HG03378 (cell line): Measurements from ENCODE around the gene PPARGC1A.

Experiments
- ATAC-seq: cut with Tn5 transposase; IDR thresholded peaks from one replicate; pipeline ENCODE4 v1.9.1; 2021; ENCODE audit warnings: mild to moderate bottlenecking, moderate library complexity; ENCODE audit not compliant: unreplicated experiment

Gene PPARGC1A

DNA sequence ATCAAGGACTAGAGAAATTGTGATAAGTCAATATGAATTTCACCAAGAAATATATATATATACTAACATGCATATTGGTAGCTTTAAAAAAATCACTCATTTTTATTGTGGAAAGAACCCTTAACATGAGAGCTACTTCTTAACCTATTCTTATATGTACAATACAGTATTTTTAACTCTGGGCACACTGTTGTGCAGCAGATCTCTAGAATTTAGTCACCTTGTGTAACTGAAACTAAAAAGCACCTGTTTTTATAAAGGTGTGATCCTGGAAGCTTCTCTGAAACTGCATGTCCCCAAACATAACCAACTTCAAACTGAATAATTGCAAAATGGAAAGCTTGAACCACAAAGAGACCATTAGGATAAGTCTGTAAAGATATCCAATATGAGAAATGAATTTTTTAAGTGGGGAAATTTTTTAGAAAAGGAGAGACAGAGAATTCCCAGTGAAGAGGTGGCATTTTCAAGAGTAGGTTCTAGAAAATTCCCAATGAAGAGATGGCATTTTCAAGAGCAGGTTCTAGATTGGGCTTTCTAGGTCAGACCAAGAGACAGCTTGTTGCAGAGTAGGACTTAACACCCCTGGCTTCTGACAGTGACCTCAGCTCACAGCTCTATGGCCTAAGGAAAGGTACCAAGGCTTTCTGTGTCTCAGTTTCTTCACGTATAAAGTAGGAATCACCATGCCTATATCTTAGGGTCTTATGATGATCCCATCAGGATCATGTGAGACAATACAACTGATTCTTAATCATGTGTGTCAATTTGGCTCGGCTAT, 22.0 kb upstream of the PPARGC1A start:
- peak; percentile 60 for ATAC-seq

DNA sequence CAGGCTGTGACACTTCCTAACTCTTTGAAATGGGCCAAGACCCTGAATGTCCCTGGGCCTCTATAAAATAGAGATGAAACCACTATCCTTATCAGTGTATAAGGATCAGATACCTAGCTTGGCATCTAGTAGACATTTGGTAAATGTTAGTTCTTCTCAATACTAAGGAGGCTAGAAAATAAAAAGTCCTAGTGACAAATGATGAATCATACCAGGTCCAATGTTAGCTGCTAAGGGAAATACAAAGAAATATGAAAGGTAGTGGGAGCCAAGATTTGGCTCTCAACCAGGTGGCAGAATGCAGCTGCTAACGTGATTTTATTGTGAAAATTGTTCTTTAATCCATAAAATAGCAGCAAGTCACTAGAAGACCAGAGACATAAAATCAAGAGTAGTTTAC, 19.8 kb upstream of the PPARGC1A start:
- no peak for ATAC-seq

DNA sequence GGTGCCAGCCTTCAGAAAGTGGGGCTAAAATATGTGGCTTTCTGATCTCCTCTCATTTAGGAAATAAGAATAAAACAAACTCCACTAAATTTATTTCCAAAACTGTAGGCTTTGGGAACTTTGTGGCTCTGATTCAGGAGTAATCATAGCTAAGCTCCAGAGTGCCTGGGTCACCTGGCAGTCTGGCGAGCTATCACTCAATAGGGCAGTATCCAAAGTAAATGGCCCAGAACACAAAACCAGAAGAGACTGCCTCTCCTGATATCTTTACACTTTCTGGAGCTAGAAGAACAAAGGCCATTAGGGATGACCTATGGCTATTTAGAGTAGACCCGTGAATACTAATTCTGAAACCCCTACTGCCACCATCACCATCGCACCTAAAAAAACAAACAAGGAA, 17.0 kb upstream of the PPARGC1A start:
- ATAC-seq, result no peak

DNA sequence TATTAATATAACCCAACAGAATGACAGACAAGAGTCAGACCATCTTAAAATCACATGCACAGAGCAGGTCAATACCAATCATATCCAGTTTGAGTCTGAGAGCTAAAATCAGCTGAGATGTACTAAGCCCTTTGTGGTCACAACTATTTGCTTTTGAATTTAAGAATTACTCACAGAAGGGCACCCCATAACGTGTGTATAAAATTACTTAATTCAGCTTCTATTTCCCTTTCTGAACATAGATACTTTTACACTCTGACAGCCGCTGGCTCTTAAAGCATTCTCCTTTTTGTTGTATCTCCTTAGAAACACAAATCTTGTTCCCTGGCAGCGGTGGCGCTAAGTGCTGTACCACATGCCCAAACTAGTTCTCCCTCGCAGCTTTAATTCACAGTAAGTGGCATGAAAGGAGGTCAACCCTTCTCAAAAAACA, 14.8 kb upstream of the PPARGC1A start:
- no peak for ATAC-seq

DNA sequence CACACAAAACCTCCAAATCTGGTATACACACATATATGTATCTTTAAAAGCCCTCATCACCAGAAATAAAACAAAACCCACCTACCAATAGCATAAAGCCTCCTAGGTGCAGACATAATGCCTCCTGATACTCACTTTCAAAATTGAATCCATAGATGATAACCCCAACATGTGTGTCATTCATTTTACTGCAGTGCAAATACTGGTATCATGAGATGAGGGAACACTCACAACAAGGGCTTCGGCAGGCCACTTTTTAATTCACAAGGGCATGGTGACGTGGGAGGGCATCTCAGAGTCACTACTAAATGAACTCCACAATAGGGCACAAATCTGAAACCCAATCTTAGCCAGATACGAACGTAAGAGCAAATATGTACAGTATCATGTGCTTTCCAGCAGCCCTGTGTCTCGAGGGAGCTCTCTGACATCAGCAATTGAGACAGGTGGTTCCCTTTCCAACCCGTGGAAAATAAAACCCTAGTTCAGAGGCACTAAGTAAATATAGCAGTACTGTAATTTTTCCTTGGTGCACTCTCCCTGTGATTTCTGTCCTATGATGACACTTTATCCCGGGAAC, 14.1 kb upstream of the PPARGC1A start:
- ATAC-seq, result no peak

DNA sequence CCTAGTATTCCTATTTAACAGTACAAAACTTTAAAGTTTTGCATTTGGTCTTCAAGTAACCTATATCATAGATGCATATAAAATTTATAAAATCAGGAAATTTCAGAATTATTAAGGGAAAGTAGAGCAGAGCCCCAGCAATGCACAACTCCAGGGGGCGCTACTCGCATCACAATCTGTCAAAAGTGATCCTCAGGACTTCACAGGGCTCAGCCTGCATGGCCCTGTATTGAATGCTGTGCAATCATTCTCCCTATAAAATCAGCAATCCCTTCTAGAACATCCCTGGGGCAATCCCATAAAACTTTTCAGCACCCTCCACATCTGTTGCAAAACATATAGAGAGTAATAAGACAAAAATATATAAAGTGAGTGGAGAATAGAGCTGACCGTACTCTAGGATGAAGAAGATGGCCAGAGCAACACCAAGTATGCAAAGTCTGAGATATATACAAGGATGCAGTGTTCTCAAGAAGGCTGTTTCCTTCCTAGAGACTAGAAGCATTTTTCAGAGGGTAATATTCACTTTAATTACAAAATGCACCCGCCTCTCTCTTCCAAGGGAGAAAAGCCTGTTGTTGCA, 12.5 kb upstream of the PPARGC1A start:
- no peak for ATAC-seq

DNA sequence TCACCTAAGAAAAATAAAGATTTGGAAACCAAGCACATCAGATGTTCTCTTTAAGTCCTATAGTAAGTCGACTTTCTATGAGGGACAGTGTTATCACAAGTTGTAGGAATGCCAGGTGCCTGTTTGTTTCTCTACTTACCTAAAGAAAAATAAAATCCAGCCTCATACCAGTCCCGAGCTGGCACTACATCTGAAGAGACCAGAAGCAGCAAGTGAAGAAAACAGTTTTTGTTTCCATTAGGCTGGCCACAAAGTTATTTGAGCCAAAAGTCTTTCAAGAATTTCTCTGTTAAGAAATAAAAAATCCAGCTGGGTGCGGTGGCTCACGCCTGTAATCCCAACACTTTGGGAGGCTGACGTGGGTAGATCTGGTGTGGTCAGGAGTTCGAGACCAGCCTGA, 10.8 kb upstream of the PPARGC1A start:
- no peak for ATAC-seq

DNA sequence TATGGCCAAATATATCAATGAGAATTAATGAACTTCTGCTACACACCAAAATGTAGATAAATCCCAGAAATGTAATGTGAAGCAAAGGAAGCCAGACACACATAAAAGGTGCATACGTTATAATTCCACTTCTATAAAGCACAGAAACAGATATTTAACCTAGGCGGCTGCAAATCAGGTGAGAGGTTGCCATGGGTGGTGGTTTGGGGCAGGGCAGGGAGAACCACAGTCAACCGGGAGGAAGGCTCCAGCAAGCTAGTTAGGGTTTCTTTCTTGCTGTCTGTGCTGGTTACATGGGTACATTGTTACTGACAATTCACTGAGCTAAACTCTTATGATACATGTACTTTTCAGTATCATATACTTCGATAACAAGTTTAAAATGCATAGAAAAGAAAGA, 9.7 kb upstream of the PPARGC1A start:
- no peak for ATAC-seq

DNA sequence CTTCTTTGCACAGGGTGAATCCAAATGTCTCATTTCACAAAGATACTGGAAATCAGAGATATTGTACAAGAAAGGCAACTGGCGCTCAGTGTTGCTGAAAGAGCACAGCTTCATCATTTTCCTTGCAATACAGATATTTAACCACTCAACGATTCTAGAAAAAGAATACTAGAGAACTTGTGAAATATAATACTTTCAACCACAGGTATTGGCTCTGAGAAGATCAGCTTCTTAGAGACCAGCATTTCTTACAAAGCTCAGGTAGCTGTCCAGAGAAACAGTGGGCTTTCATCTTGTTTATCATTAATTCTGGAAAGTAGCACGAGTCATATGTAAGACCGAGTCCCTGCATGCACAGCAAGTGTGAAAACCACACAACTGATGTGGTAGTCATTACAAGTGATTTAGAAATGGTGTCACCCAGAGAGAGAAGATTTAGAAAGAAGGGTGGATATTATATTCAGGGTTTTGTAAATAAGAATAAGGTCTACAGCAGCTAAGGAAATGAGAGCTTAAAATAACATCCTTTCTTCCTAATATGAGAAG, 7.8 kb upstream of the PPARGC1A start:
- ATAC-seq, result no peak

DNA sequence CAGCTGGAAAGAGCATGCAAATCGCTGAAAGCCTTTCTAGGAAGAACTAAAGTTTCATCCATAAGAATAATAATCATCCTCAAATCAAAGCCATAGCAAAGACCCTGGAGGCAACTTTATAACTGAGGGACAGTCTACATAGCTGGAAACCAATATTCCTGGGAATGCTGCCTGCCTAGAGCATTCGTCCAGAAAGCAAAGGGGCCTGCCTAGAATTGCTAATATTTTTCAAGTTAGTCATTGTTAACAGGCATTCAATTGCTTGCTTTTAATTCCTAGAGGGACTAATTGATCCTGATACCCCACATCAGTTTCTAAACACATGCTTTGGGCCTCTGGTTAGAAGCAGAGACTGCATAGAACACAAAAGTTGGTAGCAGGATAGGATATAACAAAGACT, 4.2 kb upstream of the PPARGC1A start:
- no peak for ATAC-seq

DNA sequence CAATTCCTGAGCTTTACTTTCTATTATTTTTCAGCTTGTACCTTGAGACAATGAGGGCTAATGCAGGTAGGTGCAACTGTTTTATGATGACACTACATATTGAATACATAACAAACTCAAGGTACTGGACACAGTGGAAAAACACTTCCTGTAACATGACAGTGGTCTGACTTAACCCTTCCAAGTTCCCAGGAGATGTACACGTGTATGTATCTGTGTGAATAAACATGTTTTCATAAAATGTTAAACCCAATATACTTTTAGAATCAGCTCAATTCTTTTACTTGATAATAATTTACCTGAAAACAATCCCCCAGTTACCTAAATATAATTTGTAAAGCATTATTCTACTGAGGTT, 1.2 kb upstream of the PPARGC1A start:
- ATAC-seq, result no peak

DNA sequence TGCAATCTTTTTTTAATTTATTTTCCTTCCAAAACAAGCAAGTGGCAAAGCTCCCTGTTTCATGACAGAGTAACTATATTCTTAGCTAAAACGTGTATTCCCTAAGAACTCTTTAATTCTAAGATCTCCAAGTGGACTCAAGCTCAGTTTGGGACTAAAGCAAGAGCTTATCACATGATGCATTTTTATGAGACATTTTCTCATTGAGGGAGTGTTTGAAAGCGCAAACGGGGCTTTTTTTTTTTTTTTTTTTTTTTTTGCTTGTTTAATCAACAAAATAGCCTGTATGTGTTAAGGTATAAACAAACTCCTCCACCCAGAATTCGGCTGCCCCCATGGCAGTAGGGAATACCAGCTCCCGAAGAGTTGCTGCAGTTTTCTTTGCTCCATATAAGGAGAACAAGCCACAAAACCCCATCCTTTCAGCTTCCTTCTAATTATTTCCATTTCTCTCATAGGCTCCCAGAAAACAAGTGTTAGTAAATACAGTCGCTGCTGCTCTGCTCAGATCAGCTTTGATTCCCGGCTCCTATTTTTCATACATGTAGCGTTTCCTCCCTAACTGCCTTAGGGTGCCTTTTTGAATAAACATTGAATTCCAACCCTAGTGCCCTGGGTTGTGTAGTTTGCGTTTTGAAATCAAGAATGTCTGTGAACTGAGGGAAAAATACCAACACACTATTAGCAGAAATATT, 669 bp upstream of the PPARGC1A start:
- ATAC-seq, result no peak

DNA sequence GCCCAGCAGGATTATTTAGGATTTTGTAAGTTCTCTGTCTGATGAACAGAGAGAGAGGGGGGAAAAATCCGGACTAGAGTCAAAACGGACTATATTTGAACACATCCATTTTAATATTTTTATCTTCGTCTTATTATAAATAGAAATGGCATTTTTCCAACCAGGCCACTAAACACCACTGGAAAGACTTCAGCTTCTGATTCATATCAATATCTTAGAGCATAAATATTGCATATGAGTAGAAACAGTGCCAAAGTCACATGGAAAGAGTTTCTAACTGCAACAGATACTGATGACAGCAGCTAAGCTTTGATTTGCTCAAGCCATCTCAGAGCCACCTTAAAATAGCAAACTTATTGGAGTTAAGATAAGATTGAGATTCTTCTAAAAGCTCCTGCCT, 456 bp downstream of the PPARGC1A start:
- ATAC-seq, result no peak

DNA sequence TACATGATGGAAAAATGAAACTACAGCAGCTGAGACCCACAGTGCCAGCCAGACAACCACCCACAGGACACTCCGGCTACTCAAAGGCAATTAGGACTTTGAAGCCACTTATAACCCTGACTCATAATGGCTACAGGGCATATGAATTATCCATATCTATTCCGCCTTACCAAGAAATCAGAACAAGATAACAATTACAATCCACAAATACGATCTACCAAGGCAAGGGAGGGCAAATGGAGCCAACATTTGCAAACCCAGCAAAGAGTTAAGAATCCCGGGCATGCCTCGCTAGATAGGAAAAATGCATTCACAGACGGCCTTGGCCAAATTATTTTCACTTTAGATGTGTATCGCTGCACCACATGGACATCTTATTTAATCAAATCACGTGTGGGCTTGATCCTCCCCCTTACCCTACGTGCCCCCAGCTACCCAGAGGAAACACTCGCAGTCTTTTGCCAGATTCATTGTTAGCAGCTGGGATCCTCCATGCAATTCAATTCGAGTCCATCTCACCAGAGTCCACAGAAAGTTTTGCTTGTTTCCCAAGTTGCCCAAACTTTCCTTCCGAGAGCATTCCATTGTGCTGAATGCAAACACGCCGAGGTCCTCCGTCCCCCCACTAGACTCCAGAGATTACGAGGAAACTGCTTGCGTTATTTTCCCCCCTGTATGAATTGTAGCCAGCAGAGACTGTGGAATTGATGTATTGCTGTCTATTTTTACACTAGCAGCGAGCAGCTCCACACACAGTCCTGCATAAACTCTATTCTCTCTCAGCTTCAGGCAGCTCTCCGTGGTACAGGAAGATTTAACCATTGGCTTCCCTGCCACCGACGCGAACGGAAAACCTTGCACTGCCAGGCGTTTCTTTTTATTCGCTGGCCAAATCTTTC, 1.2 kb downstream of the PPARGC1A start:
- ATAC-seq, result no peak

DNA sequence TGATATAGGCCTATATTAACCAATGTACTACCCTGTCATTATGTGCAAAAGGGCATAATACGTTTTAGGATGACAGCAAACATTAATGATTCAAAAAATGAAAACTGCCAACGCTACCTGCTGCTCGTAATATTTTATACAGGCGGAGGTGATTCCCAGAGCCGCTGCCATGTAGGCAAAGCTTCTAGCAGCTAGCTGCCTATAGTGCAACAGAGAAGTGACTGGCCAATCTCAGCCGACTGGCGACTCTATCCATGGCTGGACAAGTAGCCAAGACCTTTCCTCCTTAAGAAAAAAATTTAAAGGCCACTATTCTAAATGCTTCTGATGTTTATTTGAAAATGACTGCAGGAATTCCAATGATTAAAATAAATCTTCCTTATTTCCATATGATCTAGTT, 1.9 kb downstream of the PPARGC1A start:
- no peak for ATAC-seq

DNA sequence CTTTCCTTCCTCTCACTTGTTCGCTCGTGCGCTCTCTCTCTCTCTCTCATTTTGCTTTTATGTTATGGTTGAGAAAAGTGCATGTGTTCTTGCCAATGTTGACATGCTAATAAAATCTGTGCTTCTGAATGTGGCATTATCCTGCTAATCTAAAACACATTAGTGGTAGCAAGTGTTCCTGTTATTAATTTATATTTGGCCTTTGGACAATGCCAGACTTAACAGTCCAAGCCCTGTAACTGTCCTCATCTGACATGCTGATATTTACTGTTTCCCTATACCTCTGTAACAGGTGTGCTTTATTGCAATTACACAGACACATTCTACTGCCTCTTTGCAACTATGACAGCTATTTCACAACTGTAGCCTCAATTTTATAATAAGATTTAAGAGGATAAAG, 2.7 kb downstream of the PPARGC1A start:
- no peak for ATAC-seq

DNA sequence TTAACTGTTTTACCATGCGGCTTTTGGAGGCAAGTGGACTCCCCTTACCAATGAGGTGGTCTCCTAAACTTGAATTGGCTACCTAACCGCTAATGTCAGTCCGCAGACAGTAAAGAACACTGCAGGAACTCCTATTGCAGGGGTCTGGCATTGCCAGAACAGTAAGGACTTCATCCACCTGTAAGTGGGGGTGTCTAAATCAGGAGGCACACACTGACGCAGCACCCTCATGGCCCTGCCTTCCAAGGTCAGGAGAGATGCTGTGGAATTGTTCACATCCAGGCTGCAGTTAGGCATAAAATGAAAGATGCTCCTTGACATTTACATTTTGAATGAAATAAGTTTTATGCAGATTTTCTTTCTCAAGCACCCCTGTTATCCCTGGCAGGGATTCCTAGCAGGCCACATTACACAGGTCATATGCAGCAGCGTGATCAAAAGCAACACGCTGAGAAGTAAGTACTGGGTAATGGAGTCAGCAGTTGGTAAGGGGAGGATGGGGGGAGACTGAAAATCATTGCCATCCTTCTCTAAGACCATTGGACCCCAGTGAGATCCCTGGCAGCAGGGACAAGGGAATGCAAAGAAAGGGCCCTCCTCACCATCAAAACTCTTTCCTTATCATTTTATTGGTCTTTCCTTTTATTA, 3.8 kb downstream of the PPARGC1A start:
- ATAC-seq, result no peak

DNA sequence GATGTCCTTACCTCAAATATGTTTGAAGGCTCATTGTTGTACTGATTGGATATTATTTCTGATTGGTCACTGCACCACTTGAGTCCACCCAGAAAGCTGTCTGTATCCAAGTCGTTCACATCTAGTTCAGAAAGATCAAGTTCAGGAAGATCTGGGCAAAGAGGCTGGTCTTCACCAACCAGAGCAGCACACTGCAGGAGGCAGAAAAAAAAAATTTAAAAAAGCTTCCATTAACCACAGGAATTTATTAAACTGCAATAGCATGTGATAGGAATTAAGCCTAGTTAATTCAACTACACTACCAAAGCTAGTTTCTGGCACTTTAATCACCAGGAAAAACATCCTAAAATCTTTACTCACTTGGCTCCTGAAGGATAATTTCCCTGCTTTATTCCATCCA, 5.1 kb downstream of the PPARGC1A start:
- no peak for ATAC-seq

DNA sequence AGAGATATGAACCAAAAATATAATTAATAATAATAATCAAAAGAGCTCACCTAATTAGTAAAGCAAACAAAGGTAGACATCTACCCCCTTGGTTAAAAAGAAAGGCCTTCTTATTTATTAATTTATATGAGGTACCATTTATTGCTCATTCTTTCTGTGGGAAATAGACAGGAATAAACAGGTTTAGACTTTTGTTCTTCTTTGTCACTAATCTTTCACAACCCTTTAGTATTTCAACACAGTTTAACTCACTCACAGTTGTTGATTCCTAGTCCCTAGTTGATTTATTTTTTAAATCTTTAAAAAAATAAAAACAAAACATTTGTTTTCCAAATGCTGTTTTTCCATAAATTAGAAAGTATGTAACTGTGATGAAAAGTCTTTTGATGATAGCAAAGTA, 5.6 kb downstream of the PPARGC1A start:
- ATAC-seq, result no peak

DNA sequence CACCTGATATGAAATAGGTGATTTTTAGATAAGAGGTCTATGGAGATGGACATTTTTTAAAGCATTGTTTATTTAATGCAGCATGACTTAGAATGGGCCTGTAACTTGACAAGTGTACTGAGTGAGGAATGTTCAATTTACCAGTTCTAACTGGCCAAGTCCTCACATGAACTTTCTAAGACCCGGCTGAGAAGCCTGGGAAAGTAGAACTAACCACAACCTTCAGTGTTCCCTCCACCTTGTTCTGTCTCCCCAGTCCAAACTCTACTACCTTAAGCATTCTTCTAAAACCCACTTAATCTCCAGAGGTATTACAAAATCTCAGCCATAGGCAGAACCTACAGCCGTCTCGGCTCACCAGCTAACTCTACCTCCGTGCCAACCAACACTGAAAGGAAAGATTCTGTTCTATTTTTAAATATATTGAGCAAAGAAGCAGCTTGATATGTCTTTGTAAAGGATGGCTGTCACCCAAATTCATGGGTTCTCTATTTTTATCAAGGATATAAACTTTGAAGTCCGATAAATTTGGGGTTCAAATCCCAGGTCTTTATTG, 6.8 kb downstream of the PPARGC1A start:
- no peak for ATAC-seq
